ENCODE results near the gene GBP6.
"Not testable (repeated sequence)": the region's sequence is repeated elsewhere in the genome, so short reads cannot be mapped to it uniquely, and the experiment has no call there.

GBP6 gene

GRCh38 chr1:89378001-89378400 is 14.1 kb downstream of the GBP6 start:
- DNase-seq = no peak

DNA sequence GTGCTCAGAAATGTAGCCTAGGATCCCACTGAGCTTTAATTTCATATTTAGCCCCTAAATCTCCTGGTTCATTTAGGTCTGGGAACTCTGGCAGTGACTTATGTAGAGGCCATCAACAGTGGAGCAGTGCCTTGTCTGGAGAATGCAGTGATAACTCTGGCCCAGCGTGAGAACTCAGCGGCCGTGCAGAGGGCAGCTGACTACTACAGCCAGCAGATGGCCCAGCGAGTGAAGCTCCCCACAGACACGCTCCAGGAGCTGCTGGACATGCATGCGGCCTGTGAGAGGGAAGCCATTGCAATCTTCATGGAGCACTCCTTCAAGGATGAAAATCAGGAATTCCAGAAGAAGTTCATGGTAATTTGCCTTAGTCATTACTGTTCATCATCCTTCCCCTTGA is 17.8 kb downstream of the GBP6 start:
- no peak for DNase-seq

GRCh38 chr1:89382479-89382878 is 18.6 kb downstream of the GBP6 start:
- DNase-seq = no peak

DNA sequence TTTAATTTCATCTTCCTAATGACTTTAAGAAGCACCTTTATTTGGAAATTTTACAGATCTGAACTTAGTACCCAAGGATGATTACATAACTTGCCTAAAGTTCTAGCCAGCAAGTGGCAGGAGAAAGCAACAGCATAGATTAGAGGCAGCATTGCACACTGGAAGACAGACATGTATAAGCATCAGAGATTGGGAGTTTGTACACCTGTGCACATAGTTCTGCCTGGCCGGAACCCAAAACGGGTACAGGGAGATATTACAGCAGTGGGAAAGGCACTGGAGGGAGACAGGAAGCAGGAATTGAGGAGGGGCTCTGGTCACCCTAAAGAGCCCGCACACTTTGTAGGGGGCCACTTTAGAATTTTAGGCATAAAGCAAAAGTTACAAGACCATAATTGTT is 19.3 kb downstream of the GBP6 start:
- DNase-seq = no peak

- no peak for DNase-seq
Observed at GRCh38 chr1:89390707-89391106, 26.8 kb downstream of the GBP6 start.

GRCh38 chr1:89391686-89392085 is 27.8 kb downstream of the GBP6 start:
- DNase-seq = no peak

DNA sequence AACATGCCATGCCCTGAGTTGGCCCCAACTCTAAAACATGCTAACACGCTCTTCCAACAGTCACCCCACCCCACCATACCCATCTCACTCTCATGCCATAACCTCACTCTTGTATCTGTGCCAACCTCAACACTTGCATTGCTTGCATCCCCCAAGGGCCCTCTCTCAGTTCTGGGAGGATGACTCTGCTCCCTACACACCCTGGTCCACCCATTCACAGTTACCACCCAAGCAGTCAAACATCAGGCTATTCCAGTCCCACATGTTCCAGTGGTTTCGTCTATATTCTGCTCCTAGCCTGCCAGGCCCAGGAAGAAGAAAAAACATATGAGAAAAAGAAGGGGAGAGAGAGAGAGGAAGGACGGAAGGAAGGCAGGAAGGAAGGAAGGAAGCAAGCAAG is 31.0 kb downstream of the GBP6 start:
- no peak for DNase-seq

DNA sequence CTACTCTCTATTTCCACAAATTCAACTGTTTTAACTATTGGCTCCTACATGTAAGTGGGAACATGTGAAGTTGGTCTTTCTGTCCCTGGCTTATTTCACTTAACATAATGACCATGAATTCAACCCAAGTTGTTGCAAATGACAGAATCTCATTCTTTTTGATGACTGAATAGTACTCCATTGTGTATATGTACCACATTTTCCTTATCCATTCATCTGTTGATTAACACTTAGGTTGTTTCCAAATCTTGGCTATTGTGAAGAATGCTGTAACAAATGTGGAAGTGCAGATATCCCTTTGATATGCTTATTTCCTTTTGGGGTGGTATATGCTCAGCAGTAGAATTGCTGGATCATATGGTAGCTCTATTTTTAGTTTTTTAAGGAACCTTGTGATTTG is 33.0 kb downstream of the GBP6 start:
- no peak for DNase-seq

- DNase-seq = no peak
Observed at GRCh38 chr1:89405275-89405929, 41.5 kb downstream of the GBP6 start.

DNA sequence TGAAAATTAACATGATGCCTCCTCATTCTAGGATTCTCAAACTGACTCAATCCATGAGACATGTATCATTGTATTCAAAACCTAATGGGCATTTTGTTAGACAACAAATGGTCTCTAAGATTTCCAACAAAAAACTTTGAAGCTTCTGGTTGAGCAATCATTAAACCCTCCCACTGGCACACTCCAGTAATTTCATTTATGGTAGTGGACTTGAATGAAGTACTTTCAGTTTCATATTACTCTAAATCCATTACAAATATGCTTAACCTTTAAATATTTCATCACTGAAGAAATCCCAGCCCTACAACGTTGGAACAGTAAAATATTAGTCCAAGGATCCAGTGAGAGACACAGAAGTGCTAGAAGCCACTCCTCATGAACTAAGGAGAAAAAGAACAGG is 43.5 kb downstream of the GBP6 start:
- DNase-seq = no peak

DNA sequence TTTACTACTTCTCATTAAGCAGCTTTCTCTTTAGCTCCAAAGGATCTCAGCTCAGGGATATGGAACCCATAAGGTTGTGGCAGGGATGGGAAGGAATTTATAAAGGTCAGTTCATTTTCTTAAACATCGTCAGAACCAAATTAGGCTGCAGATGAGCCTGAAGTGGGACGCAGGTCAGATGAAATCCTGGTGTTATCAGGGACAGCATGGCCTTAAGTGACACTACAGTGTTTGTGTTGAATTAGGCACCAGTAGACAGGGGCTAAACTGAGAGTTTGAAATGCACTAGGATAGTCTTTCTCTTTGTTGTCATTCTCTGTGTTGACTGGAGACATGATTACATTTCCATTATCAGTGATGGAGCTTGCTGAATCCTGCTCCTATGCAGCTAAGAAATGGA is 43.9 kb downstream of the GBP6 start:
- DNase-seq = not testable (repeated sequence)

GRCh38 chr1:89425056-89425455 is 61.2 kb downstream of the GBP6 start:
- DNase-seq = no peak

DNA sequence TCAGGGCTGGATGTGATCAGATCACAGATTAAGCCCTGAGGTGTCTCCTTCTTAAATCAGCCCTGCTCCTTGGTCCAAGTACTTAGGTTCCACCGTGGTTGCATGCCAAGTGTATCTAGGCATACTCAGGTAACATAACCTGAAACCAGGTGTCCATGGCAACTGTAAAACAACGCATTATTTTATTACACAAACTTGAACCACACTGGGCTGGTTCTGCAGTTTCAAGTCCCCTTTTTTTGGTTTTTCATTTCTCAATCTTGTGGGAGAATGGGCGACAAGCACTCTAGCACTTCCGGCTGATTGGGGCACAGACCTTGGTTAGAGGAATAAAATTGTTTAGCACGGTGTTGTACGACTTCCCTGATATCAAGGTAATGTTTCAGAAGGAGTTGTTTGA is 65.2 kb downstream of the GBP6 start:
- DNase-seq = no peak

- DNase-seq = not testable (repeated sequence)
Observed at GRCh38 chr1:89429681-89430080, 65.8 kb downstream of the GBP6 start.

DNA sequence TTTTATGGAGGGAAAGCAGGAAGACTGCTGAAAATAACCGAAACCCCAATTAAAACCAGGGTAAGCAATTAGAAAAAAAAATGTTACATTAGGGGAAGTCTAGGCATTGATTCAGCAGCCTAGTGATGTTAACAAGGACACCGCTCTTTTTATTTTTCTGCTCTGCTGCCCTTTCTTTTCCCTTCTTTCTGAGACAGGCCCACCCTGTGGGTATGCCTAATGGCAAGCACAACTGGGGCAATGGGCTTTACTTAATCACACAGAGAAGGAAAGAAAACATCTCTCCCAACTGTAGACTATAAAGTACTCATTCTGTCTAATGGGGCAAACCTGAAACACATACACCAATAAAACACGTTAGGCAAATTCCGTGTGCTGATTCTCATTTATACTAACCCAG is 69.6 kb downstream of the GBP6 start:
- DNase-seq = no peak

DNA sequence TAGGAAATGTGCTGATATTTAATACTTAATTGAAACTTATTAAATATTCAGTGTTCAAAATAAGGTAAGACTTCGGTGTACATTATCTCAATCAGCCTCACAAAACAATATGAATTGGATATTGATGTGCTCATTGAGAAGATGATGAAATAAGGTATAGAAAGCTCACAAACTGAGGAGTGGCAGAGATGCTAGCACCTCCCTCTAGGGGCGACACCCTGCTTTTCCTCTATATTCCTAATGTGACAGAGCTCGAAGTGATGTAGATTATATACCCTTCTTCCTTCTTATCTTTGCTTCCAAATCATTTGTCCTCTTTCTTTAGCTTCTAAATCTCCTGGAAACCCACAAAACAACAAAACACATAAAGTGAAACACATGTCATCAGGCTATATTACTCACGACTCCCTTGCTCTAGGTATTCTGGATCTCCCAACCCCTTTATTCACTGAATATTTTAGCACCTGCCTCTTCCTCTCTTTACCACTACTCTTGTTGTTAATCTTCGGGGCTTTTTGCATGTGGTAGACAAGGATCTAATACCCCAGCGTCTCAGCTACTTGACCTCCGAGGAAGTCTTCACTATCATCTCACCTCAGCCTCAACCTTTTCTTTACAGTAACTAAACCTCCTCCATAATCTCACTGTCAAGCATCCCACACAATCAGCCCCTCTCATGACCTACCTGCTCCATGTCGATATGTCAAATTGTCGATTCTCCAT is 70.4 kb downstream of the GBP6 start:
- DNase-seq = not testable (repeated sequence)

All from GF-D8 (cell line).